Globus pallidus (tissue), 1 donor: ENCODE measurements around the gene MRPL40.

Source experiments
- DNase-seq: peaks from one replicate; pipeline ENCODE4 v3.0.0-alpha.2; 2015; ENCODE audit warnings: low spot score

MRPL40 gene

DNA sequence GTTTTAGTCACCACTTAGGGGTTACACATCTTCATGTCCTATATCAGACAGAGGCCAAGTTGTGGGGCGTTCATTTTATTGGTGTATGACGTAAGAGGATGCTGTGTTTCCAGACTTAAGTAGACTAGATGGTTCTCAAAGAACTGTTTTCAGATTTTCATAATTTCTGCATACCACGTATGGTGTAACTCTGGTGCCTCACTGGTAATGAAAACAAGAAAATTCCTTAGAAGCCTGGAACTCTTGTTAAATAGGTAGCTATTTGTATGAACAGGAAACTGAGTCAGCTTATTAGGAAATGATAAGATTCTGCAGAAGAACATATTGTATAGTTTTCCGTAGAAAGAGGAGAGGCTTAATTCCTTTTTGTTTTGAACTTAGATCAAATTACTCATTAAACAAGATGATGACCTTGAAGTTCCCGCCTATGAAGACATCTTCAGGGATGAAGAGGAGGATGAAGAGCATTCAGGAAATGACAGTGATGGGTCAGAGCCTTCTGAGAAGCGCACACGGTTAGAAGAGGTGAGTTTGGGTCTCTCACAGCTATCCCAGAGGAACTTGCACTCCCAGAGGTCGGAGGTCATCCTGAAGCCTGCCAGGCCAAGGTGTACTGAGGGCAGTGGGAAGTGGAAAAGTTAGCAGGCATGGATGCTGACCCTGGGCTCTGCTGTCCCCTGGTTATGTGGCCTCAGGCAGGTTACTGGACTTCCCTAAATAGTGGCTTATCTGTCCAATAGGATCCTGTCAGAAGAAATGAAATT is 51.3 kb downstream of the MRPL40 start:
- DNase-seq, result no peak
